ENCODE data around the gene INPP5F.

DNA sequence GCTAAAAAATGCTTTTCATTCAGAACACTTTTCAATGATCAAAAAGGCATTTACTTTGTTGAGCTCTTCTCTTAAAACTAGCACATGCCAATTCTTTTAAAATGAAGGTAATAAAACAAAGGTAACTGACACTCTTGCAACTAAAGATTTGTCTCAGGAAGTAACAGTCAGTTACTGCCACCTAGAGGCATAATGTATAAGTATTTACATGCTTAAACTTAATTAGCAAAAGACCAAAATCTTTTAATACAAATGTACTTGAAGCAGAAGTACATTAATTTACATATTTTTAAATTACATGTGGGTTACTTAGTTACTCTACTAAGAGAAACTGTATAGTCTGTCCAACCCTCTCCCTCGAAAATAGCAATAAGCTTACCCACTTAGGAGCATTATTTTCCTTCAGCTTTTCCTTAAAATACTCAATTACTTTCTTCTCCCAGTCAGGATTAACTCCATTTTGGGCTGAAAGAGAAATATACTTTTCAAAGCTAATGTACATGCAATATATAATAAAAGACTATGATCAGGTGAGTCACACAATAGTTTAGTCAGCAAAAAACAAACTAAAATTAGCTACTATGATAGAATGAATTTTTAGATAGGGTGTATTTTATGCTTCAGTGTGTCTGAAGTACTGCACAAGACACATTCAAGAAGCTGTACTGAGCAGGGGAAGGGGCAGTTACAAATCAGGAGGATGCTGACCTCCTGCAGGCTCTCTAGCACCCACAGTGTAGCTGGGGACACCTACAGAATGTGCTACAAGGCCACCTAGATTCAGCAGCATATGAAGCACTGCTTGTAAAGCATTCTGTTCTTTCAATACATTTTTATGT, 133.8 kb downstream of the INPP5F start:
- TF ChIP-seq, protein P1, sequence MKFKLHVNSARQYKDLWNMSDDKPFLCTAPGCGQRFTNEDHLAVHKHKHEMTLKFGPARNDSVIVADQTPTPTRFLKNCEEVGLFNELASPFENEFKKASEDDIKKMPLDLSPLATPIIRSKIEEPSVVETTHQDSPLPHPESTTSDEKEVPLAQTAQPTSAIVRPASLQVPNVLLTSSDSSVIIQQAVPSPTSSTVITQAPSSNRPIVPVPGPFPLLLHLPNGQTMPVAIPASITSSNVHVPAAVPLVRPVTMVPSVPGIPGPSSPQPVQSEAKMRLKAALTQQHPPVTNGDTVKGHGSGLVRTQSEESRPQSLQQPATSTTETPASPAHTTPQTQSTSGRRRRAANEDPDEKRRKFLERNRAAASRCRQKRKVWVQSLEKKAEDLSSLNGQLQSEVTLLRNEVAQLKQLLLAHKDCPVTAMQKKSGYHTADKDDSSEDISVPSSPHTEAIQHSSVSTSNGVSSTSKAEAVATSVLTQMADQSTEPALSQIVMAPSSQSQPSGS (CRISPR knock-in tag; IDR thresholded peaks at IDR 0.05) = no peak
- TF ChIP-seq ZNF513 (CRISPR knock-in tag; conservative IDR thresholded peaks at IDR 0.05) = no peak
- TF ChIP-seq ZNF335 (CRISPR knock-in tag; IDR thresholded peaks at IDR 0.05) = no peak
- TF ChIP-seq ZBTB2 (CRISPR knock-in tag; IDR thresholded peaks at IDR 0.05; ENCODE audit: low read depth) = no peak
- no peak for TF ChIP-seq POLR2A (IDR thresholded peaks at IDR 0.05; ENCODE audit: insufficient read depth in 1 of 2, low read depth in 2 of 2, low read length in 2 of 2)
- no peak for TF ChIP-seq PITX1 (CRISPR knock-in tag; IDR thresholded peaks at IDR 0.05)
- TF ChIP-seq SNAI1 (CRISPR knock-in tag; IDR thresholded peaks at IDR 0.05; ENCODE audit: borderline replicate concordance) = no peak
- no peak for TF ChIP-seq MXI1 (IDR thresholded peaks at IDR 0.05; ENCODE audit: borderline replicate concordance, low read depth, low read length)
- TF ChIP-seq, protein P2, sequence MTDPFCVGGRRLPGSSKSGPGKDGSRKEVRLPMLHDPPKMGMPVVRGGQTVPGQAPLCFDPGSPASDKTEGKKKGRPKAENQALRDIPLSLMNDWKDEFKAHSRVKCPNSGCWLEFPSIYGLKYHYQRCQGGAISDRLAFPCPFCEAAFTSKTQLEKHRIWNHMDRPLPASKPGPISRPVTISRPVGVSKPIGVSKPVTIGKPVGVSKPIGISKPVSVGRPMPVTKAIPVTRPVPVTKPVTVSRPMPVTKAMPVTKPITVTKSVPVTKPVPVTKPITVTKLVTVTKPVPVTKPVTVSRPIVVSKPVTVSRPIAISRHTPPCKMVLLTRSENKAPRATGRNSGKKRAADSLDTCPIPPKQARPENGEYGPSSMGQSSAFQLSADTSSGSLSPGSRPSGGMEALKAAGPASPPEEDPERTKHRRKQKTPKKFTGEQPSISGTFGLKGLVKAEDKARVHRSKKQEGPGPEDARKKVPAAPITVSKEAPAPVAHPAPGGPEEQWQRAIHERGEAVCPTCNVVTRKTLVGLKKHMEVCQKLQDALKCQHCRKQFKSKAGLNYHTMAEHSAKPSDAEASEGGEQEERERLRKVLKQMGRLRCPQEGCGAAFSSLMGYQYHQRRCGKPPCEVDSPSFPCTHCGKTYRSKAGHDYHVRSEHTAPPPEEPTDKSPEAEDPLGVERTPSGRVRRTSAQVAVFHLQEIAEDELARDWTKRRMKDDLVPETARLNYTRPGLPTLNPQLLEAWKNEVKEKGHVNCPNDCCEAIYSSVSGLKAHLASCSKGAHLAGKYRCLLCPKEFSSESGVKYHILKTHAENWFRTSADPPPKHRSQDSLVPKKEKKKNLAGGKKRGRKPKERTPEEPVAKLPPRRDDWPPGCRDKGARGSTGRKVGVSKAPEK (CRISPR knock-in tag; IDR thresholded peaks at IDR 0.05; ENCODE audit: borderline replicate concordance) = no peak
- no peak for TF ChIP-seq CBX2 (IDR thresholded peaks at IDR 0.05; ENCODE audit: low read depth, low read length)
- TF ChIP-seq CBX2 (CRISPR knock-in tag; IDR thresholded peaks at IDR 0.05; ENCODE audit: low read depth) = no peak
- TF ChIP-seq ZNF329 (CRISPR knock-in tag; IDR thresholded peaks at IDR 0.05; ENCODE audit: low read depth) = no peak
- peak; percentile 39 for TF ChIP-seq SMC3 (IDR thresholded peaks at IDR 0.05; ENCODE audit: low read length)
- TF ChIP-seq, protein P3, sequence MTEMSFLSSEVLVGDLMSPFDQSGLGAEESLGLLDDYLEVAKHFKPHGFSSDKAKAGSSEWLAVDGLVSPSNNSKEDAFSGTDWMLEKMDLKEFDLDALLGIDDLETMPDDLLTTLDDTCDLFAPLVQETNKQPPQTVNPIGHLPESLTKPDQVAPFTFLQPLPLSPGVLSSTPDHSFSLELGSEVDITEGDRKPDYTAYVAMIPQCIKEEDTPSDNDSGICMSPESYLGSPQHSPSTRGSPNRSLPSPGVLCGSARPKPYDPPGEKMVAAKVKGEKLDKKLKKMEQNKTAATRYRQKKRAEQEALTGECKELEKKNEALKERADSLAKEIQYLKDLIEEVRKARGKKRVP (CRISPR knock-in tag; IDR thresholded peaks at IDR 0.05) = no peak
- TF ChIP-seq AGO2 (optimal IDR thresholded peaks at IDR 0.05; ENCODE audit: low read depth, low read length) = no peak
